HUES64 (cell line): ENCODE measurements around the gene CHD2.
"Not testable (repeated sequence)": the region's sequence is repeated elsewhere in the genome, so short reads cannot be mapped to it uniquely, and the experiment has no call there.

Experiments used
- H3K27ac ChIP-seq: 2 replicates; pipeline ENCODE4 v1.7.0; 2013; ENCODE audit warnings: low read depth, low read length, inconsistent platforms
- H3K27me3 ChIP-seq: 2 replicates; pipeline ENCODE4 v1.6.1; 2013; ENCODE audit warnings: mild to moderate bottlenecking, low read length; ENCODE audit not compliant: insufficient read depth
- H3K36me3 ChIP-seq: 2 replicates; pipeline ENCODE4 v1.6.1; 2013; ENCODE audit warnings: mild to moderate bottlenecking, low read length; ENCODE audit not compliant: insufficient read depth
- H3K4me1 ChIP-seq: 2 replicates; pipeline ENCODE4 v1.6.1; 2013; ENCODE audit warnings: mild to moderate bottlenecking, low read length, moderate library complexity; ENCODE audit not compliant: insufficient read depth
- H3K4me3 ChIP-seq: 2 replicates; pipeline ENCODE4 v1.5.1; 2013; ENCODE audit warnings: mild to moderate bottlenecking, low read length, moderate library complexity
- H3K9ac ChIP-seq: 2 replicates; pipeline ENCODE4 v1.6.1; 2013; ENCODE audit warnings: mild to moderate bottlenecking, low read depth, low read length
- H3K9me3 ChIP-seq: 2 replicates; pipeline ENCODE4 v1.6.1; 2013; ENCODE audit warnings: low read depth, low read length; ENCODE audit not compliant: insufficient read depth
- WGBS: fragments of 150-250, 120-280 bp; methylation state at CpG from one replicate; pipeline ENCODE4 v1.1.7; 2013; ENCODE audit warnings: missing lambda C conversion rate; 5-methylcytosine and 5-hydroxymethylcytosine counted together

Gene CHD2

DNA sequence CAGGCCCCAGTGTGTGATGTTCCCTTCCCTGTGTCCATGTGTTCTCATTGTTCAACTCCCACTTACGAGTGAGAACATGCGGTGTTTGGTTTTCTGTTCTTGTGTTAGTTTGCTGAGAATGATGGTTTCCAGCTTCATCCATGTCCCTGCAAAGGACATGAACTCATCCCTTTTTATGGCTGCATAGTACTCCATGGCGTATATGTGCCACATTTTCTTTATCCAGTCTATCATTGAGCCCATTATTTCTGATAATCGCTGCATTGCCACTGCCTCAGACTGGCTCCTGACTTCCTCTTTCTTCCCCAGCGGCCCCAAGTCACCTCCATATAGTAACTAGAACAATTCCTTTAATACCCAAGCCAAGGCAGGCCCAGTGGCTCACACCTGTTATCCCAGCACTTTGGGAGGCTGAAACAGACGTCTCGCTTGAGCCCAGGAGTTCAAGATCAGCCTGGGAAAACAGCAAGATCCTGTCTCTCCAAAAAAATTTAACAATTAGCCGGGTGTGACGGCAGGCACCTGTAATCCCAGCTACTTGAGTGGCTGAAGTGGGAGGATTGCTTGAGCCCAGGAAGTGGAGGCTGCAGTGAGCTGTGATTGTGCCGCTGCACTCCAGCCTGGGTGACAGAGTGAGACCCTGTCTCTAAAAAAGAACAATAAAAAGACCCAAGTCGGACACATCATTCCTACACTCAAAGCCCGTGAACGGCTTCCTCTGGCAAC, 139.6 kb downstream of the CHD2 start:
- H3K4me1 ChIP-seq, H3K9ac ChIP-seq, H3K9me3 ChIP-seq, H3K27me3 ChIP-seq, H3K27ac ChIP-seq, H3K4me3 ChIP-seq: not testable (repeated sequence)
- H3K36me3 ChIP-seq, result peaks cover 12% of the 10 kb centered on the region
- WGBS, result 95% methylated on average over 11 of the region's 13 CpGs

DNA sequence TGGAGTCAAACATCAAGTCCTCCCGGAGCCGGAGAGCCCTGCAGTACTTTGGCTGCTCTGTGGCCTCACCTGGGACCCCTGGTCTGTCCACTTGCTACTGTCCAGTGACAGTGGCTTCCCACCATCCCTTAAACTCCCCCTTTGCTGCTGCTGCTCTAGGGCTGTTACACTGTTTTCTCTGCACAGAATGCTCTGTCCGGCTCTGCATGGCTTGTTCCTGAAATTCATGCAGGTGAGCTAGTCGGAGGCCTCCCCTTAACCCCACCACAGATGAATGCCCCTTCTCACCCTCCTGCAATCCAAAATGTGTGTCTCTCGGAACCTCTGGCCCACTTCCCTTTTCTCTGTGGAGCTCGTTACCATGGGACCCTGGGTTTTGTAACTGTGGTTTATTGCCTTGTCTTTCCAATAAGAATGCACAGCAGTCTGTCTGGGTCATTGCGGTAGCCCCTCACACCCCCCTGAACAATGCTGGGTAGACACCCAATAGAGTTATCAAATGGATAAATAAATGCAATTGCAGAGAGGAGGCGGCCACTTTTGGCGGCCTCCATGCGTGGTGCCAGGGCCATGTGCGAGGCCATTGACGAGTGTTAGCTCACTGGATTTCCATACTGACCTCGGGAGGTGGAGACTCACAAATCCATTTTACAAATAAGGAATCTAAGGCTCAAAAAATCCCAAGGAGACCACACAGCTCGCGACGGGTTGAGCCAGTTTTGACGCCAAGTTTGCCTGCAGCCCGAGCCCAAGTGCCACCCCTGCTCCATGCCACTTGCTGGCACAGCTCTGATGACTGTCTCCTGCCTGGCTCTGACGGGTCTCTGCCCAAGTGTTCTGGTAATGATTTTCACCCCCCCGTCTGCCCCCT, 140.4 kb downstream of the CHD2 start:
- H3K27me3 ChIP-seq, result no peaks in the 10 kb centered on the region

DNA sequence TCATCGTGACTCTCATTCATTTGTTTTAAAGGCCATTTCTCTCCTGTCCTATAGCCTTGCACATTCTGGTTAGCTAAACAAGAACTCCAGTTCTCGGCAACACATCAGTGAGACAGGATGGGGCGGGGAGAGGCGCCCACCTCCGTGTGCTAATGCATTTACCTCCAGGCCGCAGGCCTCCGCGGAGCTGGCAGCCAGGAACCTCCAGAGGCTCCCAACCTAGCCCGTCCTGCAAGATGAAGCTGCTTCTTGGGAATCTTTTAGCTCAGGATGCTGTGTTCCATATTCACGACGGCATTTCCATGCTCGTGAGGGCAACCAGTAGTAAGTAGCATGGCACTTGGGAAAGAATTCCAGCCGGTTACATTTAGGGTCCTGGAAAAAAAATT, 141.0 kb downstream of the CHD2 start:
- Histone ChIP-seq H3K9ac (no peak overlapping the region), H3K9me3 (no peaks in the 10 kb centered on the region), H3K4me1 (peaks cover 5% of the 10 kb centered on the region; the same call in 1 of the 2 replicates), H3K27me3 (no peaks in the 10 kb centered on the region), H3K36me3 (peaks cover 26% of the 10 kb centered on the region), H3K27ac (no peak overlapping the region), H3K4me3 (no peak overlapping the region)
- WGBS, result 77% methylated on average over 13 of the region's 13 CpGs

More for the DNA sequence above, 140.4 kb downstream of the CHD2 start:
- Histone ChIP-seq H3K9ac (no peak overlapping the region), H3K36me3 (peaks cover 20% of the 10 kb centered on the region), H3K4me3 (no peak overlapping the region), H3K4me1 (peaks cover 5% of the 10 kb centered on the region; the same call in 1 of the 2 replicates), H3K27ac (no peak overlapping the region), H3K9me3 (no peaks in the 10 kb centered on the region)
- WGBS, result 94% methylated on average over 20 of the region's 20 CpGs

DNA sequence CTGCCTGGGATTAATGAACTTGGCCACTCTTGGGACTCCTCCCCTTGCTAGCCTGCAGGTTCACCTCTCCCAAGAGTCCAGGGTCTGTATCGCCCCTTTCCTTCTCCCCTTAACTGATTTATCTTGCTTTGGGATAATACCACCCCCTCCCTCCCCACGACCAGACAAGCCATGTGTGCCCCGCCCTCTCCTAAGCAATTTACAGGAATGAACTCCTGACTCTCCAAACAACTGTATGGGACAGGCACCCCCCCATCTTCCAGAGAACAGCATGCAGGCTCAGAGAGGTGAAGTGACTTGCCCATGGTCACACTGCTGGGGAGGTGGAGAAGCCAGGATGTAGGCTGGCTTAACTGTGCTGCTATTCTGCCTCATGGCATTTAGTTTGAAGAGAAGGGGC, 142.1 kb downstream of the CHD2 start:
- H3K9me3 ChIP-seq, result no peaks in the 10 kb centered on the region
- H3K27ac ChIP-seq, result no peak overlapping the region
- H3K36me3 ChIP-seq, result peaks cover 37% of the 10 kb centered on the region
- no peak overlapping the region for H3K4me3 ChIP-seq
- no peak overlapping the region for H3K9ac ChIP-seq
- no peaks in the 10 kb centered on the region for H3K27me3 ChIP-seq
- 76% methylated on average over 3 of the region's 3 CpGs for WGBS
- H3K4me1 ChIP-seq, result peaks cover 5% of the 10 kb centered on the region; the same call in 1 of the 2 replicates

DNA sequence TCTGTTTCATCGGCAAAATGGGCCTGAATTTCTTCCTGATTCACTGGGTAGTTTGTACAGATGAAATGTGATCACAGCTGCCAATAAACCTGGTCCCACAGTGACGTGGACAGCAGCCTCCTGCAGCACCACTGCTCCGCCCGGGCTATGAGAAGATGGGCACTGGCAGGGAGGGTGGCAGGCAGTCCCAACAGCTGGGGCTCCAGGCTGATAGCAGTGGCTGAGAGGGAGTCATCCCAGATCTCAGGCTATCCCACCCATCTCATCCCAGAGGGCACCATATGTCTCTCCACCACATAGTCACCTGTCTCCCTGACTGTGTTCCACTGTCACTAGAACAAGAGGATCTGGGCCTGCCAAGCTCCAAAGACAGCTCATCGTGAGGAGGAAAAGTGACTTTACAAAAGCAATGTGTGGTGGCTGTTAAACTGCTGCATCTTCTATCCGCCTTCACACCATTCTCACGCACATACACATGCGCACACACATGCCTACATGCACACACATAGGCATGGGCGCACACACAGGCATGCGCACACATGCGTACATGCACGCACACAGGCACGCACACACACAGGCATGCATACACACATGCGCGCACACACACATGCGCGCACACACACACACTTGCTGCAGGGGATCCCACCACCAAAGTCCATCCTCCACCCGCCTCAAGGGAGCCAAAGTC, 142.7 kb downstream of the CHD2 start:
- H3K27me3 ChIP-seq, result no peaks in the 10 kb centered on the region

DNA sequence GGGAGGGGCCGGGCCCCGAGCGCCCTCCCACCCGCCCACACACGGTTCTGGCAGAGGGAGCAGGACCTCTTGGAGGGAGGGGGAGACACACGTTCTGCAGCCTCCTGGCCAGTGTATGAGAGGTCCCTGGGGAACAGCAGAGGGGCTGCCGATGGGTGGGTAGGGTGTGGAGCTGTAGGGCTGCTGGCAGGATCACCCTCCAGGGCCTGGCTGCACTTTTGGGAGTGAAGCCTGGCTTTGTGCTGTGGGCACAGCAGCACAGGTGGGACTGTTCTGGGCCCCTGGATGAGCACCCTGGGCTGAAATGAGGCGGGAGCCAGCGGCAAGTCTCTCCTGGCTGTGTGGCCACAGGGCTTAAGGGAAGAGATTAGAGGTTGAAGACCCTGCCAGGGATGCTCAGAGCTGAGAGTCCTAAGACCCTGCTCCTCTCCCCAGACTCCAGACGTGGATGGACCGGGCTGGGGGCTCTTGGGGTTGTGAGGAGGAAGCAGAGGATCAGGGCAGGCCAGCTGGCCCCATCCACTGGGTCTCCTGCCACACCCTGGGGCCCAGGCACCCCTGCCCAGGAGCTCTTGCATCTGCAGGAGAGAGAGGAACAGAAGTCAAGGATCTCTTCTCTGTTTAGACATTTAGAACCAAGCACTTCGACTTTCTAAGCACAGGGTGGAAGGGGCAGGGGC, 143.6 kb downstream of the CHD2 start:
- no peak overlapping the region for H3K9ac ChIP-seq
- no peak overlapping the region for H3K27ac ChIP-seq
- H3K4me1 ChIP-seq, result no peaks in the 10 kb centered on the region
- 88% methylated on average over 12 of the region's 12 CpGs for WGBS
- no peak overlapping the region for H3K4me3 ChIP-seq
- H3K36me3 ChIP-seq, result peaks cover 50% of the 10 kb centered on the region
- H3K9me3 ChIP-seq, result no peaks in the 10 kb centered on the region
- no peaks in the 10 kb centered on the region for H3K27me3 ChIP-seq

More for the DNA sequence above, 142.7 kb downstream of the CHD2 start:
- H3K9ac ChIP-seq, result no peak overlapping the region
- 91% methylated on average over 18 of the region's 18 CpGs for WGBS
- no peak overlapping the region for H3K27ac ChIP-seq
- H3K36me3 ChIP-seq, result peaks cover 43% of the 10 kb centered on the region
- peaks cover under 1% of the 10 kb centered on the region; the same call in 1 of the 2 replicates for H3K4me1 ChIP-seq
- no peaks in the 10 kb centered on the region for H3K9me3 ChIP-seq
- no peak overlapping the region for H3K4me3 ChIP-seq

DNA sequence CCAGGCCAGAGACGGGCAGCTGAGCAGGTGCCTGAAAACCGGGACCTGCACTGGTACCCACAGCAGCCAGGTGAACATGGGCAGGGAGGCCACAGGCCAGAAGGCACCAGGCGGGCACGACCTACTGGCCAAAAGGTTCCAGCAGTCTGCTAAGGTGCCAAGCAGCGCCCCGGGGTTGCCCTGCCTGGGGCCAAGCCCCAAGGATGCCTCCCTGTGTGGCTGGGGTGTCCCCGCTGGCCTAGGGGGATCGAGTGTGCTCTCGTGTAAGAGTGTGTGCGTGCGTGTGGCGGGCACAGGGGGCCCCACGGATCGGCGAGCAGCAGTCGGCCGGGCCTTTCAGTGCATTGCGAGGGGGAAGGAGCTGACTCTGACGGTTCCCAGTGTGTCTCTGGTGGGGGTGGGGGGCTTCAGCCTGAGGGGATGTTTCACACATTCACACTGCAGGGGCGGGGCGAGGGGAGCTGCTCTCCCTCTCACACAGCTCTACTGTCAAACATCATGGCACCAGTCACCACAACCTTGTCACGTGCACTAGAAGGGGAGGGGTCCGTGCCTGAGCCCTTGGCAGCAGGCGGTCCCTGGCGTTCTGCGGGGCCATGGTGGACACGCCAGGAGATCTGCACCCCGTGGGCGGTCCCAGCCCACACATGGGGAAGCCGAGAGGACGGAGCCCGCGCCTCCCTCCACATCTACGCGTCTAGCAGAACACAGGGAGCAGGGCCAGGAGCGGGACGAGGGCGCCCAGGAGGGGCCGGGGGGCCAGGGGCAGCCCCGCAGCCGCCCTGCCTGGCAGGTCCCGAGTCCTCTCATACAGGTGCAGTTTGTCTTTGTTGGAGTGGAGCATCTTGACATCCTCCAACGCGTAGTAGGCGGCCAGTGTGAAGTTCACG, 144.4 kb downstream of the CHD2 start:
- Histone ChIP-seq H3K27ac (no peak overlapping the region), H3K36me3 (peaks cover 58% of the 10 kb centered on the region), H3K4me1 (no peaks in the 10 kb centered on the region), H3K9ac (no peak overlapping the region), H3K9me3 (no peaks in the 10 kb centered on the region), H3K4me3 (no peak overlapping the region), H3K27me3 (no peaks in the 10 kb centered on the region)
- 90% methylated on average over 46 of the region's 46 CpGs for WGBS

DNA sequence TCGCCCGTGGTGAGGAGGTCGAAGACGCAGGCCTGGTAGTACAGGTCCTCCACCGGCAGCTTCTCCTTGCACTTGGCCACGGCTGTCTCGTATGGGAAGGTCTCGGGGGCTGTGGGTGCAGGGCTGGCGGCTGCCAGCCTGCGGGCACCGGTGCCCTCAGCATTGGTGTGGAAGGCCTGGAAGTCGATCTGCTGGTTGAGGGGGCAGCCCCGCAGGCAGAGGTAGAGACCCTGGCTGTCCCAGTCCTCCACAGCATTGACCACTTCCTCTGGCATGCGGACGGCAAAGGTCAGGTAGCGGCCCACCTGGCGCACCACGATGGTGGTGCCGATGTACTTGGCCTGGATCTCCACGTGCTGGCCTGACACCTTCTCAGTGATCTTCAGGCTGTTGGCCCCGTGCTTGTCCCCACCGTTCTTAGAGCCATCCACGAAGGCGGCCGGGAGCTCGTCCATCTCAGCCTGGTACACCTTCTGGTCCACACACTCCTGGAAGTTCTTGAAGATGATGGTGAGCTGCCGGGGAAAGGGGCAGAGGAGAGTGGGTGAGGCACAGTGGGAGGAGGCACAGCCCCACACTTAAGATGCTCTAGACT, 145.2 kb downstream of the CHD2 start:
- no peaks in the 10 kb centered on the region for H3K27me3 ChIP-seq
- no peak overlapping the region for H3K9ac ChIP-seq
- H3K27ac ChIP-seq, result no peak overlapping the region
- H3K9me3 ChIP-seq, result no peaks in the 10 kb centered on the region
- H3K36me3 ChIP-seq, result peaks cover 66% of the 10 kb centered on the region
- WGBS, result 96% methylated on average over 27 of the region's 27 CpGs
- no peak overlapping the region for H3K4me3 ChIP-seq
- no peaks in the 10 kb centered on the region for H3K4me1 ChIP-seq

DNA sequence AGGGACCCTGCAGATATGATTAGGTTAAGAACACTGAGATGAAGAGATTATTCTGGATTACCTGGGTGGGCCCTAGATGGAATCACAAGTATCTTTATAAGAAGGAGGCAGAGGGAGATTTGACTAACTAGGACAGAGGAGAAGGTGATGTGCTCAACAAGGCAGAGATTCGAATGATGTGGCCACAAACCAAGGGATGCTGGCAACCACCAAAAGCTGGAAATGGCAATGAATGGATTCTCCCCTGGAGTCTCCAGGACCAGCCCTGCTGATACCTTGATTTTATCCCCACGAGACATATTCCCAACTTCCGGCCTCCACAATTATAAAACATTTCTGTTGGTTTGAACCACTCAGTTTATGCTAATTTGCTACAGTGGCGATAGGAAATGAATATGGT, 146.0 kb downstream of the CHD2 start:
- H3K27ac ChIP-seq, result no peak overlapping the region
- peaks cover 74% of the 10 kb centered on the region for H3K36me3 ChIP-seq
- H3K4me3 ChIP-seq, result no peak overlapping the region
- WGBS, result 96% methylated on average over 4 of the region's 4 CpGs
- H3K27me3 ChIP-seq, result no peaks in the 10 kb centered on the region
- H3K9ac ChIP-seq, result no peak overlapping the region
- H3K4me1 ChIP-seq, result no peaks in the 10 kb centered on the region
- no peaks in the 10 kb centered on the region for H3K9me3 ChIP-seq

DNA sequence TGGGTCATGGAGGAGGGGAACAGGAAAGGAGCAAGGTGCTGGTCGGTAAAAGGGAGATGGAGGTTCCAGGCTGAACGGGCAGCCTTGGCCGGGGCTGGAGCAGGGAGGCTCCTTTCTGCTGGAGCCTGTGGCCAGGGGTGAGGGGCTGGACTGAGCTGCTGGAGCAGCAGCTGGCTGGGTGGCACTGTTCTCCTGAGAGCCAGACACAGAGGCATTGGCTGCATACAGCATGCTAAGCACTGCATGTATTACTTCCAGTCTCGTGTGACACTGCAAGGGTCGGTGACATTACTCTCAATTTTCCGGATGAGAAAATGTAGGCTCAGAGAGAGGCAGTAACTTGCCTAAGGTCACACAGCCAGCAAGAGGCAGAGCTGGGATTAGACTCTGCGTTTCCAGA, 146.6 kb downstream of the CHD2 start:
- Histone ChIP-seq H3K9ac (no peak overlapping the region), H3K4me1 (no peaks in the 10 kb centered on the region), H3K4me3 (no peak overlapping the region), H3K27ac (no peak overlapping the region), H3K27me3 (no peaks in the 10 kb centered on the region), H3K36me3 (peaks cover 80% of the 10 kb centered on the region), H3K9me3 (no peaks in the 10 kb centered on the region)
- WGBS, result 80% methylated on average over 7 of the region's 7 CpGs
